ENCODE data around the gene OR2S2.
"Not testable (repeated sequence)": the region's sequence is repeated elsewhere in the genome, so short reads cannot be mapped to it uniquely, and the experiment has no call there.

OR2S2 gene

GRCh38 chr9:35935755-35936509, 22.0 kb downstream of the OR2S2 start:
- no peak overlapping the region for H3K4me2 ChIP-seq (ENCODE audit: low read length)
- no peak for TF ChIP-seq CTCF (IDR thresholded peaks at IDR 0.05)
- H3K9me3 ChIP-seq (ENCODE audit: control insufficient read depth, low read length): no peaks in the 10 kb centered on the region
- no peaks in the 10 kb centered on the region for H3K27me3 ChIP-seq (ENCODE audit: control insufficient read depth, insufficient read depth, low read length)
- H3K79me2 ChIP-seq: no peaks in the 10 kb centered on the region
- H3K27ac ChIP-seq: no peak overlapping the region
- no peak overlapping the region for H3K9ac ChIP-seq
- H3K4me1 ChIP-seq: no peaks in the 10 kb centered on the region
- H3K4me3 ChIP-seq (ENCODE audit: low read depth, low read length): no peak overlapping the region
- H3K36me3 ChIP-seq (ENCODE audit: control insufficient read depth, insufficient read depth, low read length): no peaks in the 10 kb centered on the region
- H2AFZ ChIP-seq: no peak overlapping the region

GRCh38 chr9:35935261-35935660, 22.7 kb downstream of the OR2S2 start:
- Histone ChIP-seq H2AFZ (no peak overlapping the region), H3K79me2 (no peaks in the 10 kb centered on the region), H3K9me3 (ENCODE audit: control insufficient read depth, low read length) (no peaks in the 10 kb centered on the region), H3K4me3 (ENCODE audit: low read depth, low read length) (no peak overlapping the region), H3K4me1 (no peaks in the 10 kb centered on the region), H3K27ac (no peak overlapping the region), H3K27me3 (ENCODE audit: control insufficient read depth, insufficient read depth, low read length) (no peaks in the 10 kb centered on the region), H3K9ac (no peak overlapping the region), H3K4me2 (ENCODE audit: low read length) (no peak overlapping the region), H3K36me3 (ENCODE audit: control insufficient read depth, insufficient read depth, low read length) (no peaks in the 10 kb centered on the region)
- TF ChIP-seq CTCF (IDR thresholded peaks at IDR 0.05): no peak

- H3K79me2 ChIP-seq; H3K9me3 ChIP-seq (ENCODE audit: control insufficient read depth, low read length); H3K36me3 ChIP-seq (ENCODE audit: control insufficient read depth, insufficient read depth, low read length); H3K4me2 ChIP-seq (ENCODE audit: low read length); H2AFZ ChIP-seq; H3K27me3 ChIP-seq (ENCODE audit: control insufficient read depth, insufficient read depth, low read length); H3K4me3 ChIP-seq (ENCODE audit: low read depth, low read length); H3K27ac ChIP-seq; H3K4me1 ChIP-seq; H3K9ac ChIP-seq: not testable (repeated sequence)
Measured at GRCh38 chr9:35934069-35934468, 23.9 kb downstream of the OR2S2 start.

GRCh38 chr9:35933550-35934067, 24.3 kb downstream of the OR2S2 start:
- no peaks in the 10 kb centered on the region for H3K79me2 ChIP-seq
- H3K4me2 ChIP-seq (ENCODE audit: low read length): no peak overlapping the region
- no peak overlapping the region for H3K9ac ChIP-seq
- no peak overlapping the region for H3K4me3 ChIP-seq (ENCODE audit: low read depth, low read length)
- no peak overlapping the region for H3K27ac ChIP-seq
- H3K4me1 ChIP-seq: no peaks in the 10 kb centered on the region
- no peaks in the 10 kb centered on the region for H3K36me3 ChIP-seq (ENCODE audit: control insufficient read depth, insufficient read depth, low read length)
- no peak for TF ChIP-seq CTCF (IDR thresholded peaks at IDR 0.05)
- no peaks in the 10 kb centered on the region for H3K9me3 ChIP-seq (ENCODE audit: control insufficient read depth, low read length)
- no peaks in the 10 kb centered on the region for H3K27me3 ChIP-seq (ENCODE audit: control insufficient read depth, insufficient read depth, low read length)
- H2AFZ ChIP-seq: no peak overlapping the region

- no peaks in the 10 kb centered on the region for H3K9me3 ChIP-seq (ENCODE audit: control insufficient read depth, low read length)
- H2AFZ ChIP-seq: no peak overlapping the region
- no peaks in the 10 kb centered on the region for H3K36me3 ChIP-seq (ENCODE audit: control insufficient read depth, insufficient read depth, low read length)
- TF ChIP-seq CTCF (IDR thresholded peaks at IDR 0.05): no peak
- H3K79me2 ChIP-seq: no peaks in the 10 kb centered on the region
- H3K4me2 ChIP-seq (ENCODE audit: low read length): no peak overlapping the region
- H3K4me1 ChIP-seq: no peaks in the 10 kb centered on the region
- no peaks in the 10 kb centered on the region for H3K27me3 ChIP-seq (ENCODE audit: control insufficient read depth, insufficient read depth, low read length)
- no peak overlapping the region for H3K4me3 ChIP-seq (ENCODE audit: low read depth, low read length)
- no peak overlapping the region for H3K27ac ChIP-seq
- H3K9ac ChIP-seq: no peak overlapping the region
Measured at GRCh38 chr9:35932735-35933134, 25.2 kb downstream of the OR2S2 start.
